GM12891 (cell line): ENCODE measurements around the gene PTPRS.

Experiments
- POLR2A ChIP-seq: IDR thresholded peaks from 2 replicates; pipeline ENCODE4 v1.6.1; 2011; ENCODE audit warnings: low read depth, low read length, control low read depth
- POLR2AphosphoS5 ChIP-seq: IDR thresholded peaks from 2 replicates; pipeline ENCODE4 v1.6.1; 2011; ENCODE audit warnings: low read depth, low read length, control low read depth
- TAF1 ChIP-seq: IDR thresholded peaks from 2 replicates; pipeline ENCODE4 v1.6.1; 2011; ENCODE audit warnings: low read depth, low read length, control low read depth

GRCh38 chr19:5323475-5323811, 17.2 kb downstream of the PTPRS start:
- TF ChIP-seq POLR2A: no peak
- TF ChIP-seq POLR2AphosphoS5: no peak
- no peak for TF ChIP-seq TAF1
